GM18517 (cell line): ENCODE measurements around the gene ERFL.
"Not testable (repeated sequence)": the region's sequence is repeated elsewhere in the genome, so short reads cannot be mapped to it uniquely, and the experiment has no call there.

ENCODE experiments used
- ATAC-seq: cut with Tn5 transposase; IDR thresholded peaks from one replicate; pipeline ENCODE4 v1.9.1; 2021; ENCODE audit warnings: mild to moderate bottlenecking, moderate library complexity; ENCODE audit not compliant: unreplicated experiment

Gene ERFL

GRCh38 chr19:41879670-41880328 lies 48.5 kb downstream of the ERFL start:
- ATAC-seq: no peak

GRCh38 chr19:41879080-41879479 lies 49.2 kb downstream of the ERFL start:
- no peak for ATAC-seq

- no peak for ATAC-seq
These were observed 50.0 kb downstream of the ERFL start for GRCh38 chr19:41877916-41878905.

- ATAC-seq: peak; percentile 63
These were observed 51.1 kb downstream of the ERFL start, which contains the start of gene CD79A for GRCh38 chr19:41876847-41877832. Gene CD79A, plus strand, starts transcription at chr19:41877279. Its CDS starts 26 bp downstream, at chr19:41877305.

DNA sequence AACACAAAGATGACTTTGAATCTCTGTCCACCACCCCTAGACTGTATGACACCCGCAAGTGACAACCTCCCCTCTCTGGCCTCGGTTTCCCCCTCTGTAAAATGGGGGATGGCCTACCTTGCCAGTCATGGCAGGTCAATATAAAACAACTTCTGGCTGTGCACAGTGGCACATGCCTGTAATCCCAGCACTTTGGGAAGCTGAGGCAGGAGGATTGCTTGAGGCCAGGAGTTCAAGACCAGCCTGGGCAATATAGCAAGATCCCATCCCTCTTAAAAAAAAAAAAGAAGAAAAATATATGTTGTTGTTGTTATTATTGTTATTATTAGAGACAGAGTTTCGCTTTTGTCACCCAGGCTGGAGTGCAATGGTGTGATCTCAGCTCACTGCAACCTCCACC lies 52.3 kb downstream of the ERFL start:
- ATAC-seq: not testable (repeated sequence)

DNA sequence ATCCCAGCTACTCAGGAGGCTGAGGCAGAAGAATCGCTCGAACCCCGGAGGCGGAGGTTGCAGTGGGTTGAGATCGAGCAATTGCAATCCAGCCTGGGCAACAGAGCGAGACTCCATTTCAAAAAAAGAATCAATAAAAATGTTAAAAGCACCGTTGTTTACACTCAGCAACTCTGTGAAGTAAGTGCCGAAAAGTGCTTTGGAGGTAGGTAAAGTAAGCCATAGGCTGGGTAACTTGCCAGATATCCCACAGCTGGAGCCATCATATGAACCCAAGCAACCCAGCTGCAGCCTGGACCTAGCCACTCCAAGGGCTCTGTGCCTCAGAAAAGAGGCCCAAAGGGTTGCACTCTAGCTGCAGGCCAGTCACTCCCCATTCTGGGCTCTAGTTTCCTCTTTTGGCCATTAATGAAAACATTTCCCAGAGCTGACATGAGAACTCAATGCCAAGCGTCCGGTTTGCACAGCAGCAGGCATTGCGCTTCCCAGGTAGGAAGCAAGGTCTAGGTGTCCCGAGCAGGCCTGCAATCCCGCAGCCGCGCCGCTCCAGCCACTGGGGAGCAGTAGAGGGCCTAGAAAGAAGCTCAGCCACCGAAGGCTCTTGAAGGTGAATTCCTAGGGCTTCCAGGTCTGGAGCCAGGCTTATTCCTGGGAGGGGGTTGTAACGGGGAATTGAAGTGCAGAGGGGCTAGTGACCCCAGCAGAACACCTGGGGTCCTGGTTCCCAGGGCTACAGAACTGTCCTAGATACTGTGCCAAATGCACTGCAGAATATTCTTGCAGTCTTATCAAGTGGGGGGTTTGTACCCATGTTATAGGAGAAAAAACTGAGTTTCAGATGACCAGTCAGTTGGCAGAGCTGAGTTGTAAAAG lies 55.2 kb downstream of the ERFL start:
- no peak for ATAC-seq

GRCh38 chr19:41872384-41872774 lies 55.9 kb downstream of the ERFL start:
- no peak for ATAC-seq

DNA sequence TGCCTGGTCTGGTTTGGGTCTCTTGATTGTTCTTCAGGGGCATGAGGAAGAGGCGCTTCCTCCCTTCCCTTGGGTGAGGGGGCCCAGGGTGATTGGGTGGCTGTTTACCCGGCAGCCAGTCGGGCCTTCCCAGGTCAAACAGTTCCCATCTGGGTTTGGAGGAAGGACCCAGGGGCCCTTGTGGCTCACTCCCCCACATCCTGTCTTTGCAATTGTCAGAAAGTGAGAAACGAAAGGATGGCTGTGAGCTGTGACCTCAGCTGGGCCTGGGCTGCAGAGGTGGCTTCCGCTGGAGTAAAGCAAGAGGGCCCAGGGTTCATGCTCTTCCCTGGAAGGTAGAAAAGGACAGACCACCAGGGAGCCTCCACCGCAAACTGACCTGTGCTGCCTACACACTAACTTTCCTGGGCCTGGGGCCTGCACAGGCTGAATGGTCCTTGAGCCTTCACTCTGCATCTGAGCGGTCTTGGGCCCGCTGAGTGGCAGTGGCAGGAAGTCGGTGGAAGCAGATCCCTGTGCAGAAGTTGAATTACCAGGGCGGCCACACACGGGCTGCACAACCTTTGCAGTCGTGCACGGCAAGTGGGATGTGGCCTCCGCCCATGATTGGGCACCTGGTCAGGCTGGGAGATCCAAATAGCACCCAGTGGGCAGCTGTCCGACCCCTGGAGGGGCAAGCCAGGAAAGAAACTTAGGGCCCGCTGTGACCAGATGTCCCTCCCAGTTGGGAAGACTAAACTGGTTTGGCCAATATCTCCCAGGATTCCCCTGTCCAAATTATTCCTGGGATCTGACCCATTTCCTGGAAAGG lies 56.5 kb downstream of the ERFL start:
- ATAC-seq: peak; percentile 38

GRCh38 chr19:41870401-41870873 lies 57.8 kb downstream of the ERFL start:
- no peak for ATAC-seq

- ATAC-seq: no peak
These were observed 58.8 kb downstream of the ERFL start for GRCh38 chr19:41869374-41869955.

DNA sequence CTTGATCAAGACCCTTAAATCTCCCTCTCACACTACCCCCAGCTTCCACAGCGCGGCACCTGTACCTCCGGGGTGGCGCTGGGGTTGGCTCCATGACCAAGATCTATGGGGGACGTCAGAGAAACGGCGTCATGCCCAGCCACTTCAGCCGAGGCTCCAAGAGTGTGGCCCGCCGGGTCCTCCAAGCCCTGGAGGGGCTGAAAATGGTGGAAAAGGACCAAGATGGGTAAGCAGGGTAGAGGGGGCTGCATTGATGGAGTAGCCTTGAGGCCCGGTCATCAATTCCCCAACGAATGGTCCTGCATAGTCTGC lies 59.3 kb downstream of the ERFL start:
- no peak for ATAC-seq

DNA sequence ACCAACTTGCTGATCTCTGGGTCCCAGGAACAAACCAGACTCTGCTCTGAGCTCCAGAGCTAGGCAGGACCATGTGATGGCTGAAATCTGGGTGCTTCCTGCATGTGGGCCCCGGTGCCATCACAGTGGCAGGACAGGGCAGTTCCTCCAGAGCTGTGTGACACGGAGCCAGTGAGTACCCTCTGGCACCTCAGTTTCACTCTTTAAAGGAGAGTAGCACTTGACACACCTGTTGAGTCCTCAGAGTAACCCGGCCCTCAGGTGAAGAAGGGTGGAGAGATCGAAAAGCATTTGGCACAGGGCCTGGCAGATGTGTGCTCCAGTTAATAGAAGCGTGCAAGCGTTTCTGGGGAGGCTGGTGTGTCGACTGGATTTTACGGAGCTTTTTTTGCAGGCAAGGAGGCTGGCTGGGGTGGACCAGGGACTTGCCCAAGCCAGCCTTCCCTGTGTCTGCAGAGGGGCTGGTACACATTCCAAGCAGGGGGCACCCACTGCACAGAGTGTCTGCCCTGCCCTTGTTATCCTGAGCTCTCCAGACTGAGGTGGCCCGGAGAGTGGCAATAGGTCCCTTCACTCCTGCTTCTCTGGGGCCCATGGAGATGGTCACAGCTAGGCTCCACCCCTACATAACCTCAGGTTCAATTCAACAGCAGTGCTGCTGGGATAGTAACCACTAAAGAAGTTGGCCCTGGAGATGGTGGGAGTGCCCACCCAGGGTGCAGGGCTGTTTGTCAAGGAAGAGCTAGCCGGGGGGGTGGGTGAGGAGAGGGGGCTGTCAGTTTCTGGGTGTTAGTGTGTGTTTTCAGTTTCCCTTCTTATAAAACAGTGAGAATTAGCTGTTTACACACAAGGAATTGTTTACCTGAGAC lies 59.9 kb downstream of the ERFL start:
- no peak for ATAC-seq

- no peak for ATAC-seq
These were observed 62.0 kb downstream of the ERFL start for GRCh38 chr19:41866284-41866683.

DNA sequence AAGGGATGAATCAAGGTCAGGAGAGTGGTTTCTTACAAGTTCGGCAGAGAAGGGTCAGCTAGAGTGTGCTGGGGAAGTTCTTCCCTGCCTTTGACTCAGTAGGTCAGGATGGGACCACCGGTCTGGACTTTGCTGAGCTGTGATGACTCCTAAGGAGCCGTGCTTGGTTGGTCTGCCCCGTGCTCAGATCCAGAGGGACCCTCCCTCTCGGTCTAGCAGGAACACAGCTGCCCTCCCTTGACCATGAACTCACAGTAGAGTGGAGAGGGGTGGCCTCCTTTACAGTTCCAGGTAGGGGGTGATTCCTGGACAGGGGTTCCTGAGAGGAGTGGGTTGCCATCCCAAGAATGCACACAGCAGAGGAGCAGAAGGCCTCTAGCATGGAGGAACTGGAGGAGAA lies 63.9 kb downstream of the ERFL start:
- no peak for ATAC-seq

GRCh38 chr19:41863209-41863931 lies 64.9 kb downstream of the ERFL start:
- ATAC-seq: no peak

DNA sequence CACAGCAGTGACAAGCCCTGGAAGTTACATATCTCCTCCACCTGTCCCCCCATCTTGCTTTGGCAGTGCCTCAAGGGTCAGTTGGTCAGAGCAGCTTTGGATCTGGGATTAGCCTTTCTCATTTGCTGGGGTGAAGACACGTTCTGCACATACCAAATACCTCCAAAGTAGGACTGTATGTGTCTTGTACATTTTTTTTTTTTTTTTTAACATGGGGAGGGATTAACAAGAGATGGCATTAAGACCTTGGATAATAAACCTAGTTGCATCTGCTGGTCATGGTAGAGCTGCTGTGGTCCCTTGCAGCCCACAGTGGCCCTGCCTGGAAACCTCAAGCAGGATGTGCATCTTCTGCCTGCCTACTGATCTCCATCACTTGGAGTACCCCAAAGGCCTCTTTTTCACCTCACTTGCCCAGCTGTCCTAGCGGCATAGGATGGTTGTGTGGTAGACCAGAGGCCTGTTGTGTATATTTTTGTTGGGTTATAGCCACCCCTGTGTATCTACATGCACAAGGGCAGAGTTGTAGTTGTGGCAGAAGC lies 65.7 kb downstream of the ERFL start:
- ATAC-seq: no peak

- no peak for ATAC-seq
These were observed 66.4 kb downstream of the ERFL start for GRCh38 chr19:41861846-41862245.
